NCI-H524 treated with DMSO at 0.1 percent for 48 hours (cell line): ENCODE results near the gene TNRC18.

ENCODE experiments used
- DNase-seq: peaks from one replicate; lab custom pipeline; 2025; lab: John Stamatoyannopoulos, UW

TNRC18 gene

DNA sequence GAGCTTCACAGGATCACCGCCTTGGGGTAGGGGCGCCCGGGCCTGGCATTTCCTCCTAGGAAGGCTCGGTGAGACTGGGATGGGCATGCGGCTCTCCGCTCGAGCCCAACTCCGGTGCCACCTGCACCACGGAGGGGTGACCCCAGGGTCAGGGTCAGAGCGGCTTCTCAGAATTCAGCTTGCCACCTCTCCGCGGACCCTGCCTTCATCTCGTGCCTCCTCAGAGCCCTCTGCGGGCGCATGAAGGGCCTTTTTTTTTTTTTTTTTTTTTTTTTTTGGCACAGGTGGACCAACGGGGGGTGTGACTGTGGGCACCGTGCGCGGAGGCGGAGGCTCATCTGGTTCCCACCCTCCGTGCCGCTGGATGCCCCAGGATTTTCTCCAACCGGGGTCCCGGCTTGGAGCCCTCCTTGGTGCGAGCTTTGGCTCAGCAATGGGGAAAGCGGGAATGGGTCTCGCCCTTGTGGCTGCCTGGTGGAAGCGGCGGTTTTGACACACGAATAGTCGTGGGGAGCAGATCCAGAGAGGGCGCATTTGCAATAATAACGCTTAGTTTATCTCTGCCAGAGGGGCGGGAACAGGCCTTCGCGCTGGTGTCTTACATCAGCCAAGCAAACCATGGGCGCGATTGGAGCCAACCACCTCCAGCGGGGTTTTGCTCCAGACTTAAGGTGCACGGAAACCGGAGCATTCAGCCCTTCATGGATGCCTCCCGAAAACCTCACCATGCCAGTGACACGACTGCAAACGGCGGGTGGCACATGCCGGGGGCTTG is 5.0 kb upstream of the TNRC18 start:
- no peak for DNase-seq

- no peak for DNase-seq
Observed at GRCh38 chr7:5426226-5426475, 2.5 kb upstream of the TNRC18 start.

- DNase-seq, result peak; percentile 33
Observed at GRCh38 chr7:5425507-5426225, 2.0 kb upstream of the TNRC18 start.

- DNase-seq, result no peak
Observed at GRCh38 chr7:5424749-5425506, 1.3 kb upstream of the TNRC18 start.

- DNase-seq, result peak; percentile 86
Observed at GRCh38 chr7:5423976-5424748, 528 bp upstream of the TNRC18 start.

DNA sequence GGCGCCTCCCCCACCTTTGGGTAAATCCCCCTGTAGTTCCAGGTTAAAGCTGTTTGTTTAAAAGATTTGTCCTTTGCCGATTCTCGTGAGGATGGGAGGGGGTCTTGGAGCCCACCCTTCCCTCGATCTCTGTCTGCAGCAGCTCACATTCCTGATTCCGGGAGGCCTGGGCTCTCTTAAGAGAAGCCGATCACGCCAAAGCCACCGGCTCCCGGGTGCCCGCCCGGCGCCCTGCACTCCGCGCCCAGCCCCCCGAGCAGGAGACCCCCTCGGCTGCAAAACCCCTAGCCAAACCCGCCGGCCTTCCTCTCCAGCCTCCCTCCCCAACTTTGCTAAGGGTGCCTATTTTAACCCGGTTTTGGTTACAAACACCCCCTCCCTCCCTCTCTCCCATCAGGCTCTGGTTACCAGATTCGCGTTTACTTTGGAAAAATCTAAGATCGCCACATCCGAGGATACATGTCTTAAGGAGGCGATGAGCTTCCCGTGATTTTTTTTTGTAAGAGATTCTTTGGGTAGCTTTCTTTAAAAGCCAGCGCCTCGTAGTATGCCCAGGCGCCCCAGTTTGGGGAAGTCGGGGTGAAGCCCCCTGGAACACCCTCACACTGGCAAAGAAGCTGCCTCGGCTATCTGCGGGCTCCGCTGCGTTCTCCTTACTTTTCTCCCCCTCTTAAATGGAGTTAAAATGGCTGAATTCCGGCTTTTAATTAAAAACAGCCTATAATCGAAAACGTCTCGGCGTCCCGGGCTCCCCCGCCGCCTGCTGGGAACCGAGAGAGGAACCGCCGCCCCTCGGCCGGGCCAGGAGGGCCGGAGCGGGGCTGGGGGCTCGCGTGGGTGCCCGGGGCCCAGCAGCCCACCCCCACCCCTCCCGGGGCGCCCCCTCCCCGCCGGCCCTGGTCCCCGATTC is 983 bp downstream of the TNRC18 start:
- DNase-seq, result no peak

GRCh38 chr7:5421714-5422395 is 1.8 kb downstream of the TNRC18 start:
- no peak for DNase-seq

DNA sequence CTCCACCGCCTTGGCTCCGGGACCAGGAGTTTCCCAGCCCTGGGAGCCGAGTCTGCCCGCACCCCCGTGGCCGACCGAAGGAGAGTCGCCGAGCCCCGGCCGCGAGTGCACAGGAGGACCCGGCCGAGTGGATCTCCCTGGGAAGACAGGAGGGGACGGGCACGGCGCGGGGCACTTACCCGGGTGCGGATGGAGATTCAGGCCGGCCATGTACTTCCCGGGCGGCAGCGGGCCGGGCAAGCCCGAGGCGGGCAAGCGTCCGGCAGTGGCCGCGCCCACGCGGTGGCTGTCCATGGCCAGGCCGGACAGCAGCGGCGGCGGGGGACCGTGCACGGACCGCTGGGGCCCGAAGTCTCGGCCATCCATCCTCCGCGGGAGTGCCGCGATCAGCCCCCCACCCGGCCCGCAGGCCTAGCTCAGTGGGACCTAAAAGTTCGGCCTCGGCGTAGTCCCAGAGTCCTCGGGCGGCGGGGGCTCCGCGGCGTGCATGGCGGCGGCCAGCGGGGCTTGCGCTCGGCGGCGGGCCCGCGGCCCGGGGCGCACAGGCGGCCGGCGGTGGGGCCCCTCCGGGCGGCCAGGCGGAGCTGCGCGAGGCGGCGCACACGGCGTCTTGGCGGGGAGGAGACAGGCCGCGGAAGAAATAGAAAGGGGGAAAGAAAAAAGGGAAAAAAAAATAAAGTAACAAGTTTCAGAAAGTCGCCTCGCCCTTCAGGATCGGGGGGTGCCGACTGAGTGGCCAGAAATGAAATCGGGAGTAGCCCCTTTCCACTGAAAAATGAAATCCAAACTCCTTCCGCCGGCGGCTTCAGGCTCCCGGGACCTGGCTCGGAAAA is 2.5 kb downstream of the TNRC18 start:
- no peak for DNase-seq

GRCh38 chr7:5420067-5420880 is 3.4 kb downstream of the TNRC18 start:
- DNase-seq, result no peak

DNA sequence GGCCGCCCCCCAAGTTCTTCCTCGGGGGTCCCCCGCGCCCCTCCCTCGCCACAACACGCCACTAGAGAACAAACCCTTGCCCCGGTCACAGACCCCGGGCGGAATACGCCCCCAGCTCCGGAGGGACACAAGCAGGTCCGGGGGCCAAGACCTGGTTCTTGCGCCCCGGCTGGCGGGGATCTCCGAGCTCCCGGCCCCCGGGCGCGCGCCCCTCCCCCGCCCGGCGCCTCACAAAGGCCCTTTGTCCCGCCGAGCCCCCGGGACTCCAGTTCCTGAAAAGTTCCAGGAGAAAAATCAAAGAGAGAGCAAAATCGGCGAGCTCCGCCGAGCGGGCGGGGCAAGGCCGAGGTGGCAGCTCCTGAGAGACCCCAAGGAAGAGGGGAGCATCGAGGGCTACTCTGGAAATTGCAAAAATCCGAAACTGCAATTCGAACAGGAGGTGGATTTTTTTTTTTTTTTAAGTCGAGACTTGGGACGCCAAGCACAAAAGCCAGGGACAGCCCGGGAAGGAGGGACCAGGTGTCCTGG is 4.0 kb downstream of the TNRC18 start:
- no peak for DNase-seq

DNA sequence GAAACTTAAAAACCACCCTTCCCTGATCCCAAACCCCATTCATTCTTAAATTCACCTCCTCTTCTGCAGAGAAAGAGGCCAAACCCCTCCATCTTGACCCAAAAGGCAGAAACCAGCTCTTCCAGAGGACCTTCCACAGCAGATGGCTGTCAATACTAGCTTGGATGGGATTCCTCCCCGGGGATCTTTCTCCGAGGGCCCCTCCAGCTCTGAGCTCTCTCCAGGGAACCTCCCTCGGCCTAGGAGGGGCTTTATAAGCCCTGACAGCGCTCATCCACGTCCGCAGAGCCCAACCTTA is 5.4 kb downstream of the TNRC18 start:
- DNase-seq, result no peak

DNA sequence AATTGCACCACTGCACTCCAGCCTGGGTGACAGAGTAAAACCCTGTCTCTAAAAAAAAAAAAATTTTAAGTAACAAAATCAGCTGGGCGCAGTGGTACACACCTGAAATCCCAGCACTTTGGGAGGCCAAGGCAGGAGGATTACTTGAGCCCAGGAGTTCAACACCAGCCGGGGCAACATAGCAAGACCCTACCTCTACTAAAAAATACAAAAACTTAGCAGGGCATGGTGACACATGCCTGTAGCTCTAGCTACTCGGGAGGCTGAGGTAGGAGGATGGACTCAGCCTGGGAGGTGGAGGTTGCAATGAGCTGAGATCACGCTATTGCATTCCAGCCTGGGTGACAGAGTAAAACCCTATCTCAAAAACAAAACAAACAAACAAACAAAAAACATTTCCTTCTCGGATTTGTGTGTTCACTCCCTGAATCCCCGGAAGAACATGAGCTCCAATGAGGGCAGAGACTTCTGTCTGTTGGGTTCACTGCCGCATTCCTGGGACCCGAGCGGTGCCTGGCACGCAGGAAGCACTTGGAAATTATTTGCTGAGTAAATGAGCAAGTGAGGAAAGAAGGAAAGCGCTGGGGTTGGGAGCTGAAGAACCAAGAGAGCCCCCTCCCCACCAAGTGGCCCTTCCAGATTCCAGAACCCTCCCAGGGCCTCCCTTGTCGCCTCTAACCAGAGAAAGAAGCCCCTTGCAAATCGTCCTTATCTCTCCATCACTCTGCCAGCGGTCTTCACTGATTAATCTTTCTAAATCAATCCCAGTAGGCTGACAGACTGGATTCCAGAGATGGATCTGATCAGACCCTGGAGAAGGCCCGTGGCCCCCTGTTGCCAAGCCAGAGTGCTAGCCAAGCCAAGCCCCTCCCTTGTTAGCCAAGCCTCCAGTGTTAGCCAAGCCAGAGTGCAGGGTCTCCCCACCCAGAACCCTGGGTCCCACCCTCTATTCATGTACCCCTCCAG is 6.2 kb downstream of the TNRC18 start:
- no peak for DNase-seq

DNA sequence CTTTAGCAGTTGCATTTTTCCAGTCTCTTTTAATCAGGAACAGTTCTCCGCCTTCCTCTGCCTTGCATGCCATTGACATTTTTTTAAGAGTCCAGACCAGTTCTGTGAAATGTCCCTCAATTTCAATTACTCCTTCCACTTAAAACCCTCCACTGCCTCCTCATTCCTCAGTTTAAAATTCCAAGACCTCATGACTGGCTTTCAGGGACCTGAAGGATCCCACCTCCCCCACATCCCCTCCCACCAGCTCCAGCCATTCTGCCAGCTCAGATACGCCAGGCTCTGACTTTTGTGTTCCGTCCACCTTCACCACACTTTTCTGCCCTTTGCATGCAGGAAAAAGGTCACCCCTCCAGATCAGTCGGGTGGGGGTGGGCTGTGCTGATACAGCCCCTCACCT is 8.7 kb downstream of the TNRC18 start:
- no peak for DNase-seq

- no peak for DNase-seq
Observed at GRCh38 chr7:5413449-5413786, 10.2 kb downstream of the TNRC18 start.

- DNase-seq, result no peak
Observed at GRCh38 chr7:5408777-5409176, 14.9 kb downstream of the TNRC18 start.

DNA sequence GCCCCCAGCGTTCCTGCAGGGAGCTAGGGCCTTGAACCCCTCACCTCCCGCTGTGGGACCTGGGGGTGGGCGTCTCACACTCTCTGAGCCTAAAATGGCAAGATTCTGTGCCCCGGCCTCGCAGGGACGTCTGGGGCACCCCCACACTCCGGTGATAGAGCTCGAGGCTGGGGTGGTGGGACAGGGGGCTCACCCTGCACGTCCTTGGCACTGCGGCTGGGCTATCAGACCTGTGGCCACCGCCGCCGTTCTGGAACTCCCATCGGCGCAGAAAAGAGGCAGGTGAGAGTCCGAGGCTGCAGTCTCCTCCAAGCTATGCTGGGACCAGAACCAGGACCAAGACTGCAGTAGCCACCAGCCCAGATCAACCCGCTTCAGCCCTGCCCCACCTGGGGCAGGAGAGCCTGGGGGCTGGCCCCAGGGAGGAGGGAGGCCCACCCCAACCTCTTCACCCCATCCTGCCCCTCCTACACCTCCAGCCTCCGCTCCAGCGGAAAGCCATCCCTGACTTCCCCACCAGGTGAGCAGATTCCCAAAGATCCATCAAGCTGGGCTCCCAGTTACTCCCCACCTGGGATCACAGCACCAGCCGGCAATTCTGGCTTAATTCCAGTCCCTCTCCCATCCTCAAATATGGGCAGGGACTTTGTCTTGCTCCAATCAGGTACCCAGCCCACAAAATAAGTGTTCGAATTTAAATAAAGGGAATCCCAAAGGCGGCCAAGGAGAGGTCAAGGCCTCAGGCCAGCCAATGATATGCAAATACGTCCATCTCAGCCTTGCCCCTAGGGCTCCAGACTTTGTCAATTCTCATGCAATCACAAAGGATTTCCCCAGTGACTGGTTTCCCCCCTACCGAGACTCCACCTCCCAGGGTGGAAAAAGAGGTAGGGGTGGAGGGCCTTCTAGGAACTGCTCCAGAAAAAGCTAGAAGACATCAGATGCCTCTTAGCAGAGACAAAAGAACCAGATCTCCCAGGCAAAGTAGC is 16.4 kb downstream of the TNRC18 start:
- no peak for DNase-seq

DNA sequence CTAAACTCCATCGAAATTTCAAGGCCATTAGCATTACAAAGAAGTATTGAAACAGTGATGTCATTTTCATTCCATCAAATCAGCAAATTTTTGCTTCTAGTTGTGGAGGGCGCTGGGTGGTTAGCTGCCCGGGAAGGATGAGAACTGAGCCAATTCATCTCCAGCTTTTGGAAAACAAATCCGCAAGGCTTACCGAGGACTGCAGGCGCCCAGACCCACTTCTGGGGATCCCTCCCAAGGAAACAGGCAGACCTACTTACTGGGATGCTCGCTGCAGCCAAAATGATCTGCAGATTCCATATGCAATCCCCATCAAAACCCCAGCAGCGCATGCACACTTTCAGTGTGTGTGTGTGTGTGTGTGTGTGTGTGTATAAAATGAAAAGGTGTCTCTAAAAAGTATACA is 19.2 kb downstream of the TNRC18 start:
- DNase-seq, result no peak
